NOMO-1 (cell line): Measurements from ENCODE around the gene GRK5.

Source experiments
- DNase-seq, 2 experiments: peaks; one replicate each; lab custom pipeline; 2025; ENCODE audit not compliant: unreplicated experiment in 2 of 2; lab: John Stamatoyannopoulos, UW

Gene GRK5

GRCh38 chr10:119494236-119495020, 287.1 kb downstream of the GRK5 start:
- DNase-seq, result no peak

GRCh38 chr10:119495021-119495505, 287.7 kb downstream of the GRK5 start:
- no peak for DNase-seq

GRCh38 chr10:119495545-119495944, 288.2 kb downstream of the GRK5 start:
- no peak for DNase-seq

- DNase-seq, result no peak
Observed at GRCh38 chr10:119496273-119496672, 288.9 kb downstream of the GRK5 start.

- DNase-seq, result no peak
Observed at GRCh38 chr10:119497243-119497642, 289.9 kb downstream of the GRK5 start.

GRCh38 chr10:119498889-119499676, 291.7 kb downstream of the GRK5 start:
- no peak for DNase-seq

GRCh38 chr10:119499677-119500002, 292.3 kb downstream of the GRK5 start:
- DNase-seq, result no peak

GRCh38 chr10:119500123-119500795, 292.9 kb downstream of the GRK5 start:
- no peak for DNase-seq

- DNase-seq, result no peak
Observed at GRCh38 chr10:119500821-119501220, 293.4 kb downstream of the GRK5 start.

- no peak for DNase-seq
Observed at GRCh38 chr10:119501690-119502089, 294.3 kb downstream of the GRK5 start.

GRCh38 chr10:119502209-119502608, 294.8 kb downstream of the GRK5 start:
- no peak for DNase-seq

GRCh38 chr10:119502618-119503155, 295.3 kb downstream of the GRK5 start:
- no peak for DNase-seq

- DNase-seq, result no peak
Observed at GRCh38 chr10:119503821-119504220, 296.4 kb downstream of the GRK5 start.

GRCh38 chr10:119504651-119505050, 297.3 kb downstream of the GRK5 start:
- DNase-seq, result no peak

- no peak for DNase-seq
Observed at GRCh38 chr10:119505131-119505551, 297.8 kb downstream of the GRK5 start.
